Breast epithelium (tissue), 3 donors: ENCODE results near the gene CD93.

Source experiments
- POLR2A ChIP-seq: fragments of 450-650 bp; IDR thresholded peaks from one replicate; pipeline ENCODE4 v1.6.1; 2016; ENCODE audit warnings: antibody characterized with exemption, mild to moderate bottlenecking, moderate library complexity
- TF ChIP-seq, protein P1 (sequence below), 3 donors: fragments of 450-650 bp; IDR thresholded peaks; one replicate each; pipeline ENCODE4 v1.5.1; 2016 to 2017; ENCODE audit warnings: antibody characterized with exemption in 3 of 3, mild to moderate bottlenecking in 3 of 3, moderate library complexity in 3 of 3

DNA sequence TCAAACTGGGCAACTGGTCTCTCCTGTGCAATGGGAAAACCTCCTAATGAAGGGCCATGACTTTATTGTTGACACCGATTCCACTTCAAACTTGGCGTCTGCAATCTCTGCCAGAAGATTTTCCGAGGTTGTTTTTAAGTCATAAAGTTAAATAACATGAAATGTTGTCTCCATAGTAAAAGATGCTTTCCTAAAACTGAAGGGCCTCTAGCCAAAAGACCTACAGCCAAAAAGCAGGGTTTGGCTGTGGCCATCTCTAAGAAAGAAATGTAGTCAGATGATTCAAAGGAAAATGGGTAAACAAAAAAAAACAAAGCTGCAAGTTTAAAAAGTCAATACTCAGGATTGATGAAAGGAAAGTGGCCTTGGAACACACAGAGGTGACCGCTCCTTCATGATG, 14.1 kb downstream of the CD93 start:
- TF ChIP-seq, protein P1, sequence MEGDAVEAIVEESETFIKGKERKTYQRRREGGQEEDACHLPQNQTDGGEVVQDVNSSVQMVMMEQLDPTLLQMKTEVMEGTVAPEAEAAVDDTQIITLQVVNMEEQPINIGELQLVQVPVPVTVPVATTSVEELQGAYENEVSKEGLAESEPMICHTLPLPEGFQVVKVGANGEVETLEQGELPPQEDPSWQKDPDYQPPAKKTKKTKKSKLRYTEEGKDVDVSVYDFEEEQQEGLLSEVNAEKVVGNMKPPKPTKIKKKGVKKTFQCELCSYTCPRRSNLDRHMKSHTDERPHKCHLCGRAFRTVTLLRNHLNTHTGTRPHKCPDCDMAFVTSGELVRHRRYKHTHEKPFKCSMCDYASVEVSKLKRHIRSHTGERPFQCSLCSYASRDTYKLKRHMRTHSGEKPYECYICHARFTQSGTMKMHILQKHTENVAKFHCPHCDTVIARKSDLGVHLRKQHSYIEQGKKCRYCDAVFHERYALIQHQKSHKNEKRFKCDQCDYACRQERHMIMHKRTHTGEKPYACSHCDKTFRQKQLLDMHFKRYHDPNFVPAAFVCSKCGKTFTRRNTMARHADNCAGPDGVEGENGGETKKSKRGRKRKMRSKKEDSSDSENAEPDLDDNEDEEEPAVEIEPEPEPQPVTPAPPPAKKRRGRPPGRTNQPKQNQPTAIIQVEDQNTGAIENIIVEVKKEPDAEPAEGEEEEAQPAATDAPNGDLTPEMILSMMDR (IDR thresholded peaks at IDR 0.05) = no peak
- TF ChIP-seq POLR2A = no peak
